IPS-NIHi7 (cell line): Measurements from ENCODE around the gene TSC22D1.

ENCODE experiments used
- DNase-seq: peaks from one replicate; pipeline ENCODE4 v3.0.0; 2012; ENCODE audit warnings: mixed read lengths; ENCODE audit errors: extremely low spot score

Gene TSC22D1

DNA sequence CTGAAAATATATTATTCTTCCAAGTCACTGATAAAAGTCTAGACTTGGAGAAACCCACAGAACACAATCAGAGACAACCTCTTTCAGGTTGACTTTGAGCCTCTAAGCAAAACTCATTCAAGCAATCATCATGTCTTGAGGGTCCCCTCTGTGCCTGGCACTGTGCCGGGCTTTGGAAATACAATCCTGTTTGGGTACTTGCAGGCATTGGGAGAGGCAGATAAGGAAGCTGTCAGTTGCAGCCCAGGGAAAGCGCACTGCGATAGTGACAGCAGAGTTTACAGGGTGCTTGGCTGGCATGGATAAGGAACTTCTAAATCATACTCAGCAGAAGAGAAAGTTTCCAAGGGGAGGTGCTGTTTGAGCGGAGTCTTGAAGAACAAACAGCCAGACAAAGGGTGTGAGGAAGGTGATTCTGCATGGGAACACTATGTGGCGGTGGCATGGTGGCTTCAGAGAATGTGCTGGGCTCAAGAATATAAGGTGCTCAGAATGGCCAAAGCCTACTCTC lies 193.4 kb downstream of the TSC22D1 start:
- DNase-seq: no peak
